Ovary (tissue), 3 donors: Measurements from ENCODE around the gene SCYL3.
"Not testable (repeated sequence)": the region's sequence is repeated elsewhere in the genome, so short reads cannot be mapped to it uniquely, and the experiment has no call there.

Experiments used
- CTCF ChIP-seq, 3 donors: fragments of 450-650 bp in 2 of 3; fragments of 200-600 bp in 1 of 3; IDR thresholded peaks; one replicate each; pipeline versions ENCODE4 v1.5.1 to v1.8.0; 2016 to 2022; ENCODE audit warnings: antibody characterized with exemption in 3 of 3, mild to moderate bottlenecking in 1 of 3
- EP300 ChIP-seq: sonication (generic); formaldehyde crosslinking; IDR thresholded peaks from one replicate; pipeline ENCODE4 v1.6.1; 2017; ENCODE audit warnings: antibody characterized with exemption
- donor health status: DM: no; HTN: no; CAD: no.

- TF ChIP-seq CTCF (IDR thresholded peaks at IDR 0.05); EP300: not testable (repeated sequence)
Observed at GRCh38 chr1:169918220-169918619, 24.5 kb upstream of the SCYL3 start.
